Stimulated activated CD4-positive, alpha-beta T cell treated with anti-CD3 and anti-CD28 coated beads, Interleukin-15, amount 100 ng/mL, for 24 hours (primary cell): Measurements from ENCODE around the gene BRD4.

Experiments
- DNase-seq: peaks from one replicate; pipeline ENCODE4 v3.0.0-alpha.2; 2020

The BRD4 gene

GRCh38 chr19:15222738-15223648, 109.3 kb downstream of the BRD4 start:
- peak; percentile 89 for DNase-seq

DNA sequence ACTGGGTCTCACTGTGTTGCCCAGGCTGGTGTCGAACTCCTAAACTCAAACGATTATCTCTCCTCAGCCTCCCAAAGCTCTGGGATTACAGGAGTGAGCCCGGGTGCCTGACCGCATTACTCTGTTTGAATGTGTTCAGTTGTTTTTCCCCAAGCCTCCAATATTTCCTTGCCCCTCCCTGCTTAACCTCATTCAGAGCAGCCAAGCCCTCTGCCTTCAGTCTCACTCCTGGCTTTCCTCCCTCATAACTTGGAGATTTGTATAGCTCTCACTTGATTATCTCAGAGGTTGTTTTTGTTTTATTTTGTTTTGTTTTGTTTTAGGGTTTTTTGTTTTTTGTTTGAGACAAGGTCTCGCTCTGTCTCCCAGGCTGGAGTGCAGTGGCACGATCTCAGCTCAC, 111.5 kb downstream of the BRD4 start:
- no peak for DNase-seq

- no peak for DNase-seq
These were observed 113.8 kb downstream of the BRD4 start for GRCh38 chr19:15218501-15218900.

GRCh38 chr19:15216363-15216762, 116.0 kb downstream of the BRD4 start:
- DNase-seq, result no peak

DNA sequence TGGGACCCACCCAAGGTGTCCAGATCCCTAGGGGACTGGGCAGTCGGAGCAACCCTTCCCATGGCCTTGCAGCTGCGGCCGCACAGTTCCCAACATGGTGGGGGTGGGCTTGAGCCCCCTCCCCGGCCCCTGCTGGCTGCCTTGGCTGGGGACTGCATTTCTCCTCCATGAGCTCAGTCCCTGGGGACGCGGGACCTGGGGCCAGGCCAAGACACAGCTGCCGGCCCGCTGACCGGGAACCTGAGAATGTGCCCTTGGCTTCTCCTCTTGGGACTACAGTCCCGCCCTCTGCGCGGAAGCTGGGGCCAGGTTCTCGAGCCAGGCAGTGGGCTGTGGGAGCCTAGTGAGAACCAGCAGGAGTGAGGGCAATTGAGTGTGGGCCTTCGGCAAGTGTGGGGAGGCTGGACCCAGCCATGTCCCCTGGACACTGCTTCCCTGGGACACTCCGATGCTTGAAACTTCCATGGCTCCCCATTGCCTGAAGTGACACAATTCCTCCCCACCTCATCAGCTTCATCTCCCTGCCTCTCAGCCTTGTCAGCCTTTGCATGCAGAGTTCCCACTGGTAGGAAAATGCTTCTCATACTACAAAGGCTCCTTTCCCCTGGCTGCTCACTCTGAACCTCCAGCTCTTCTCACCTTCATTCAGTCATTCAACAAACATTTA, 118.5 kb downstream of the BRD4 start:
- DNase-seq, result no peak

GRCh38 chr19:15212711-15213110, 119.6 kb downstream of the BRD4 start:
- no peak for DNase-seq

DNA sequence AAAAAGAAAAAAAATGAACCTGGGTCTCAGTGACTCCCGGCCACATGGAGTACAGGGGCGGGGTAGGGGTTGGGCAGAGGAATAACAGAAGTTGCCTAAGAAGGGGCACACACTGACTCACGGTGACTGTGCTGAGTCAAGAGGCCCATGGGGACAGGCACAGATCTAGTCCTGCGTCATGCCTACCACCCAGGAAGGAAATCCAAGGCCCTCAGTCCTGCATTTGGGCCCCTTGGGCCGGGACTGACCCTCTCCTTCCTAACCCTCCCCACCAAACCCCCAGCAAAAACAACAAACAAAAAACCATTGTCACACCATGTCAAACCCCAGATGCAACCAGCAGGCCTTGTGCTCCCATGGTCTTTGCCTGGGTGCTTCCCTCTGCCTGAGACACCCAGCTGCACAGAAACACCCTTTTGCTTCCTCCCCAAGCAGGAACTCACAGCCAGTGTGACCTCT, 122.0 kb downstream of the BRD4 start:
- DNase-seq, result no peak

GRCh38 chr19:15201374-15202023, 130.8 kb downstream of the BRD4 start:
- DNase-seq, result no peak

GRCh38 chr19:15200553-15201364, 131.6 kb downstream of the BRD4 start, which contains the start of gene NOTCH3:
Gene NOTCH3 (minus strand): TSS chr19:15200995. CDS start chr19:15200905, 90 bp downstream.
- no peak for DNase-seq

GRCh38 chr19:15199661-15200552, 132.4 kb downstream of the BRD4 start:
- no peak for DNase-seq

GRCh38 chr19:15198951-15199660, 133.2 kb downstream of the BRD4 start:
- DNase-seq, result no peak

DNA sequence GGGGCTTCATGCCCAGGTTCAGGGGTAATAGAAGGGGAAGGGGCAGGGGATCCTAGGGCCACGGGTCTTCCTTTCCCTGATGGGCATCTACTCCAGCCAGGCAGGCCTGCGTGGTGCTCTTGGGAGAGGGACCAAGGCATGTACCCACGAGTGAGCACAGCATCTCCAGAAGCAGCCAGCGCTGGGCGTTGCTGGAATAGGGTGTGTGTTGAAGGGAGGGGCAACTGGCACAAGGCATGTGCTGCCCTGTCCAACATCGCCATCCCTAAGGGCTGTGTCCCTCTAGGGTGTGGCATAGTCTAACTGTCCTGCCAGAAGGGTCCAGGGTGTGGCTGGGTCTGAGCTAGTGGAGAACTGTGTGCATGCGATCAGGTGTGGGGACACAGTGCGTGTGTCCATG, 134.4 kb downstream of the BRD4 start:
- DNase-seq, result no peak

DNA sequence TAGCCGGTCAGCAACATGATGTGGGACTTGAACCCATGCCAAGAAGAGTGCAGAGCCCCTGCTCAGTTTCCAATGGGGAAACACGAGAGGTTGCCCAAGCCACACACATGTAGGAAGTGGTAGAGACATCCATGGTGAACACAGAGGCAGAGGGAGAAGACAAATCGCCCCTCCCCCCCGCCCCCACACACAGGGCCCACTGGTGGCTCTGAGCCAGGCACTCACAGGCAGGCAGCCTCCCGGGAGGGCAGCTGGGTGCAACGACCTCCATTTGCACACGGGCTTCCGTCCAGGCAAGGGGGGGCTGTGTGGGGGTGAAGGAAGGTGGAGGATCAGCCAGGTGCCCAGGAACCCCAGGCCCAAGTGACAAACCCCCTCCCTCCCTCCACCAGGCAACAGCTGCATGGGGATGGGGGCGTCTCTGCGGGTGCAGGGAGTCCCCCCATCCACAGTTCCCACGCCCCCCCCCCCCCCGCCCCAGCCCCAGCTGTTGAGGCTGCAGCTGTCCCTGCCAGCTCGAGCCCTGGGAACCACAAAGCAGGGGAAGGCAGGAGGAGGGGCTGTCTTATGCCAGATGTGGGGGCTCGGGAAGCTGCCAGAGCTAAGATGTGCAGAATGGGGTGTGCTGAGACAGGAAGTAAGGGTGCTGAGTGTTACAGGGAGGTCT, 134.9 kb downstream of the BRD4 start:
- no peak for DNase-seq

- DNase-seq, result no peak
These were observed 135.9 kb downstream of the BRD4 start for GRCh38 chr19:15196360-15197005.

DNA sequence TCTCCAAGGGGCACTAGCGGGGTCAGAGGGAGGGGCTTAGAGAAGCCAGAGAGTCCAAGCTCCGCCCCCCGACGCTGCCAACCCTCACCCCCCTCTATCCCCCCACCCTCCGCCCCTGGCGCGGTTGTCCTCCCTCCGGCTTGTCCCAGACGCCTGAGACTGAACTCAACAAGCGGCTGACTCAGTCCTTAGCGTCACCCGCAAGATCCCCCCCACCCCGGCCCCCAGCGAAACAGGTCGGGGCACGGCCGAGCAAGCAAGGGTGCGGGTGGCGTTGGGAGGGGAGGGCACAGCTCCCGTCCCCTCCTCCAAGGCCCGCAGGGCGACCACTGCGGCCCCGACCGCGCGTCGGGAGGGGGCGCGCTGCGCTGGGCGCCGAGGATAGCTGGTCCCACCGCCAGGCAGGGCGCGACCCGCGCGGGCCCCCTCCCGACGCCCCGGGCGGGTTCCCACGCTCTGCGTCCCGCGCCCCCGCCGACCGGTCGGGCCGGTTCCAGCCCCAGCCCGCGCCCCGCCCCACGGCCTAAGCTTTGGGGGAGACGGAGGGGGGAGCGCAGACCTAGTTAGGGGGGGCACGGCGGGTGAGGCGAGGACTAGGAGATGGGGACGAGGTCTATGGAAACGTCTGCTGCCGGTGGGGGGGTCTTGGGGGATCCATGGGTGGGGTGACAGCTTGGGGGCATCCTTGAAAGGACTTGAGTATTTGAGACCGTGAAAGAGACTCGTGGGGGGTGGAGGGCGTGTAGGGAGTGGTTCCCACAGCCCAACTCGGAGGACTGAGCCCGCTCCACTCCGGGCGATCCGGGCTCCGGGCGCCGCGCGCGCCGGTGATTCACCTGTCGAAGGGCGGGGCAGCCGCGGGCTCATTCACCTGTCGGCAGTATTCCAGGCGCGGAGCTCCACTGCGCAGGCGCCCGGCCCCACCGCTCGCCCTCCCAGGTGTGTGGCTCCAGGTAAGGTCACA, 136.7 kb downstream of the BRD4 start:
- DNase-seq, result peak; percentile 26

DNA sequence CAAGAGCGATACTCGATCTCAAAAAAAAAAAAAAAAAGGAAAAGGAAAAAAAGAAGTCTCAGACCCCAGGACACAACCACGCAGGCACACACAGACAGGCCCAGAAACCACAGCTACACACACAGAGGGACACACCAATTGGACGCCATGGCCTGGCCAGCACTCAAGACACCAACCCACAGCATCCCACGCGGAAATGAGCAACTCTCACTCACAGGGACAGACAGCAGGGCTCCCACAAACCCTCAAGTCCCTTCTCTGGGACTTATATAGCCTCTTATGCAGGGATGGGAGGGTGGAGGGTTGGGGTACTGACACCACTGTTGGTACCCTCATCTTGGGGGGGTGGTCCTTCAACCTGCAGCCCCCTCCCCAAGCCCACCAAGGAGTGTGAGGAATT, 137.4 kb downstream of the BRD4 start:
- DNase-seq, result no peak

DNA sequence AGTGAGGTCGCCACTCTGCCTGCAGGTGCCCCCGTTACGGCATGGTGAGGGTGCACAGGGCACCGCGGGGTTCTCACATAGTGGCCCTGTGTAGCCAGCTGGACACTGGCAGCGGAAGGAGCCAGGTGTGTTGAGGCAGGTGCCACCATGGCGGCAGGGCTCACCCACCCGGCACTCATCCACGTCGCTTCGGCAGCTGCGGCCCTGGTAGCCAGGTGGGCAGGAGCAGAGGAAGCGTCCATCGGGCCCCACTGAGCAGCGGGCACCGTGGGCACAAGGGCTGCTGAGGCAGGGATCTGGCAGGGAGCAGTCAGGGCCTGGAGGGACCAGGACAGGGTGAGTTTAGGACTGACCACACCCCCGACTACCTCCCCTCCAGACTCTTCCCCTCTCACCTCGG, 140.4 kb downstream of the BRD4 start:
- no peak for DNase-seq

DNA sequence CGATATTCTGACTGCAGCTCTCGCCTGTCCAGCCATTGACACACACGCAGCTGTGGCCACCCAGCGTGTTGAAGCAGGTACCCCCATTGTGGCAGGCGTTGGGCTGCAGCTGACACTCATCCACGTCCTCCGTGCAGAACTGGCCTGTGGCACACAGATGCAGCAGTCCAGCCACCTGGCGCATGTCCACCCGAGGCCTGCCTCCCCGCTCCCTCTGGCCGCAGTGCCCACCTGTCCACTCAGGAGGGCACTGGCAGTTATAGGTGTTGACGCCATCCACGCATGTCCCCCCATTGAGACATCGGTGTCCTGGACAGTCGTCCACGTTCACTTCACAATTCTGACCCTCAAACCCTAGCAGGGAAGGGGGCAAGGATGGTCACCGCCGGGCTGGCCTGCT, 140.8 kb downstream of the BRD4 start:
- no peak for DNase-seq

DNA sequence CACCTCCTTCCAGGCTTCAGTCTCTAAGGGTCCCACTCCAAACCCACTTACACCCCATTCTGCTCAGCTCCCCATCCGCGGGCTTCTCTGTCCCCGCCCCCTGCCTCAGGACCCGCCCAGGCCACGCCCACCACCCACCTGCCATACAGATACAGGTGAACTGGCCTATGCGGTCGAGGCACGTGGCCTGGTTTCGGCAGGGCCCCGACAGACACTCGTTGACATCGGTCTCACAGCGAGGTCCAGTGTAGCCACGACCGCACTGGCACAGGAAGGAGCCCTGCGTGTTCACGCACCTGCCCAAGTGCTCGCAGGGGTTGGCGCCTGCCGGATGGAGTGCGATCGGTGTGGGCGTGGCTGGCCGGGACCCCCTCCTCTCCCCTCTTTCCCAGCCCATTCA, 143.5 kb downstream of the BRD4 start:
- DNase-seq, result no peak
